ENCODE measurements around the gene ADNP2.

GRCh38 chr18:80065705-80066104 is 43.4 kb upstream of the ADNP2 start:
- TF ChIP-seq POLR2AphosphoS5 (IDR thresholded peaks at IDR 0.05; ENCODE audit: low read depth, low read length) (no peak), CTCF (IDR thresholded peaks at IDR 0.05) (no peak), TCF7L2 (IDR thresholded peaks at IDR 0.05; ENCODE audit: low read depth, low read length) (no peak)
- TF ChIP-seq, protein P1, sequence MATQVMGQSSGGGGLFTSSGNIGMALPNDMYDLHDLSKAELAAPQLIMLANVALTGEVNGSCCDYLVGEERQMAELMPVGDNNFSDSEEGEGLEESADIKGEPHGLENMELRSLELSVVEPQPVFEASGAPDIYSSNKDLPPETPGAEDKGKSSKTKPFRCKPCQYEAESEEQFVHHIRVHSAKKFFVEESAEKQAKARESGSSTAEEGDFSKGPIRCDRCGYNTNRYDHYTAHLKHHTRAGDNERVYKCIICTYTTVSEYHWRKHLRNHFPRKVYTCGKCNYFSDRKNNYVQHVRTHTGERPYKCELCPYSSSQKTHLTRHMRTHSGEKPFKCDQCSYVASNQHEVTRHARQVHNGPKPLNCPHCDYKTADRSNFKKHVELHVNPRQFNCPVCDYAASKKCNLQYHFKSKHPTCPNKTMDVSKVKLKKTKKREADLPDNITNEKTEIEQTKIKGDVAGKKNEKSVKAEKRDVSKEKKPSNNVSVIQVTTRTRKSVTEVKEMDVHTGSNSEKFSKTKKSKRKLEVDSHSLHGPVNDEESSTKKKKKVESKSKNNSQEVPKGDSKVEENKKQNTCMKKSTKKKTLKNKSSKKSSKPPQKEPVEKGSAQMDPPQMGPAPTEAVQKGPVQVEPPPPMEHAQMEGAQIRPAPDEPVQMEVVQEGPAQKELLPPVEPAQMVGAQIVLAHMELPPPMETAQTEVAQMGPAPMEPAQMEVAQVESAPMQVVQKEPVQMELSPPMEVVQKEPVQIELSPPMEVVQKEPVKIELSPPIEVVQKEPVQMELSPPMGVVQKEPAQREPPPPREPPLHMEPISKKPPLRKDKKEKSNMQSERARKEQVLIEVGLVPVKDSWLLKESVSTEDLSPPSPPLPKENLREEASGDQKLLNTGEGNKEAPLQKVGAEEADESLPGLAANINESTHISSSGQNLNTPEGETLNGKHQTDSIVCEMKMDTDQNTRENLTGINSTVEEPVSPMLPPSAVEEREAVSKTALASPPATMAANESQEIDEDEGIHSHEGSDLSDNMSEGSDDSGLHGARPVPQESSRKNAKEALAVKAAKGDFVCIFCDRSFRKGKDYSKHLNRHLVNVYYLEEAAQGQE (IDR thresholded peaks at IDR 0.05; ENCODE audit: insufficient read depth in 1 of 2, low read depth in 2 of 2, low read length in 1 of 2) = no peak
